Heart left ventricle (tissue), 13 donors: Measurements from ENCODE around the gene CTNNA3.

ENCODE experiments used
- POLR2A ChIP-seq, 2 donors: fragments of 450-650 bp; IDR thresholded peaks; one replicate each; pipeline ENCODE4 v1.6.1; 2017; ENCODE audit warnings: antibody characterized with exemption in 2 of 2, mild to moderate bottlenecking in 2 of 2, moderate library complexity in 2 of 2
- TF ChIP-seq, protein P1 (sequence below), 12 donors: fragments of 200-600 bp; sonication (generic) in 4 of 12; IDR thresholded peaks; one replicate each; pipeline versions ENCODE4 v1.5.0 to v1.8.0; 2018 to 2022; ENCODE audit warnings: antibody characterized with exemption in 12 of 12, mild to moderate bottlenecking in 5 of 12
- donor health status: ischemic (EF 13 %, LVEDD 7.1; RV severe dilation, severe dysfunction).
- donor health status: DM: no; HTN: yes; CAD: no.
- donor health status: DM: no; HTN: no; CAD: no.
- donor health status: ischemic (EF 25% LVEDD 6.9; RV normal size, moderate dysfunction).
- donor health status: ischemic (EF 25% LVEDD 5.7; RV mildly dilated, moderate dysfunction).
- donor health status: ischemic (EF 35%, LVEDD 5.7; RV mildly dilated, moderate dysfunction).
- donor health status: nonischemic (EF 11% LVEDD 7.7; RV severe dilation, severe dysfunction).
- donor health status: DM: yes; HTN: yes; CAD: no.
- donor health status: PGD.
- donor health status: ischemic (EF 29% LVEDD 5.4; RV normal size, mild dysfunction).
- donor health status: nonischemic (EF 23%, LVEDD 6.1; RV moderate dilation, normal function).

GRCh38 chr10:66538908-66539307, 1157.1 kb downstream of the CTNNA3 start:
- TF ChIP-seq, protein P1, sequence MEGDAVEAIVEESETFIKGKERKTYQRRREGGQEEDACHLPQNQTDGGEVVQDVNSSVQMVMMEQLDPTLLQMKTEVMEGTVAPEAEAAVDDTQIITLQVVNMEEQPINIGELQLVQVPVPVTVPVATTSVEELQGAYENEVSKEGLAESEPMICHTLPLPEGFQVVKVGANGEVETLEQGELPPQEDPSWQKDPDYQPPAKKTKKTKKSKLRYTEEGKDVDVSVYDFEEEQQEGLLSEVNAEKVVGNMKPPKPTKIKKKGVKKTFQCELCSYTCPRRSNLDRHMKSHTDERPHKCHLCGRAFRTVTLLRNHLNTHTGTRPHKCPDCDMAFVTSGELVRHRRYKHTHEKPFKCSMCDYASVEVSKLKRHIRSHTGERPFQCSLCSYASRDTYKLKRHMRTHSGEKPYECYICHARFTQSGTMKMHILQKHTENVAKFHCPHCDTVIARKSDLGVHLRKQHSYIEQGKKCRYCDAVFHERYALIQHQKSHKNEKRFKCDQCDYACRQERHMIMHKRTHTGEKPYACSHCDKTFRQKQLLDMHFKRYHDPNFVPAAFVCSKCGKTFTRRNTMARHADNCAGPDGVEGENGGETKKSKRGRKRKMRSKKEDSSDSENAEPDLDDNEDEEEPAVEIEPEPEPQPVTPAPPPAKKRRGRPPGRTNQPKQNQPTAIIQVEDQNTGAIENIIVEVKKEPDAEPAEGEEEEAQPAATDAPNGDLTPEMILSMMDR (IDR thresholded peaks at IDR 0.05): no peak
- TF ChIP-seq POLR2A (IDR thresholded peaks at IDR 0.05): no peak
